Sciatic nerve (tissue), 2 donors: Measurements from ENCODE around the gene PRCC. TPM values are rescaled to one million over a fixed set of nuclear protein-coding genes. Genes with fewer than 3 reads are reported as not detected.
A peak's percentile ranks its signal among the peaks of the same experiment; 100 is the strongest.

Experiments
- ATAC-seq: fragments of 200-7000 bp; cut with Tn5 transposase; one replicate; pipeline ENCODE4 v1.9.1; 2020; ENCODE audit warnings: mild to moderate bottlenecking, moderate library complexity
- DNase-seq: peaks from one replicate; pipeline ENCODE4 v3.0.0-alpha.2; 2020; ENCODE audit warnings: low spot score
- intact Hi-C: fragments of 100-400 bp; cut with DNase I; formaldehyde crosslinking; loops from one replicate; pipeline ENCODE4 v1.14.2; 2022
- total RNA-seq: library from RNA; stranded (reverse); fragmentation: NEBNext Ultra II Directional; extraction: Animal tissue kit (Norgen Biotek cat#: 25700); gene quantifications from one replicate; pipeline ENCODE4 v1.2.1, GENCODE V29; 2021
- donor health status: DM: no; HTN: no; CAD: no.
- donor health status: DM: no; HTN: no; CAD: no.

The PRCC gene
- total RNA-seq, 1 donor from 2014 or later: 52.8 TPM

GRCh38 chr1:156847591-156848460 is 80.5 kb downstream of the PRCC start:
- ATAC-seq (no peak), DNase-seq (no peak)
- intact Hi-C loops: no loop called here

GRCh38 chr1:156848461-156849150 is 81.3 kb downstream of the PRCC start:
- intact Hi-C loops: no loop called here
- no peak for DNase-seq
- peak; percentile 36 for ATAC-seq

DNA sequence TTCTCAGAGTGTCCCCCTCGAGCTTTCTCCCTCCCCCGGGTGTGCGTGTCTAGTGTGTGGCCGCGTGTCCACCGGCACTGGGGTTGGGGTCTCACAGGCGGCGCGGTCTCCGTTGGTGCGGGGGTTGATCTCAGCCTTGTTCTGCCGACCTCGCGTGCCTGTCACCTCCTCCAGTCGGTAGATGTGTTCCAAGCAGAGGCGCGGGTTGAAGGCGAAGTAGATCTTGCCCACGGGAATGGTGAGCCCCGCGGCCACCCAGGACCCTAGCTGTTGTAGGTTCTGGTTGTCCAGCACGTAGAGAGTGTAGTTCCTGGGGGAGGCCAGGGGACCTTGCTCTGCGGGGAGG is 81.8 kb downstream of the PRCC start:
- ATAC-seq (no peak), DNase-seq (no peak)
- intact Hi-C loops: no loop called here

Other genes with a start within 250 kb of the PRCC start
- 0.76 TPM for gene IQGAP3, start 195.0 kb upstream of the PRCC start, total RNA-seq
- not detected for gene TTC24, start 187.8 kb upstream of the PRCC start, total RNA-seq
- gene NAXE, start 175.8 kb upstream of the PRCC start, total RNA-seq: 47.3 TPM
- 19.7 TPM for gene GPATCH4, start 166.1 kb upstream of the PRCC start, total RNA-seq
- 5.5 TPM for gene HAPLN2, start 148.1 kb upstream of the PRCC start, total RNA-seq
- 0.27 TPM for gene BCAN, start 125.4 kb upstream of the PRCC start, total RNA-seq
- gene NES, start 90.1 kb upstream of the PRCC start, total RNA-seq: 126 TPM
- gene CRABP2, start 62.0 kb upstream of the PRCC start, total RNA-seq: 40.0 TPM
- gene METTL25B, start 39.1 kb upstream of the PRCC start, total RNA-seq: 35.9 TPM
- gene ISG20L2, start 38.8 kb upstream of the PRCC start, total RNA-seq: 19.4 TPM
- gene MRPL24, start 26.4 kb upstream of the PRCC start, total RNA-seq: 59.5 TPM
- 112 TPM for gene HDGF, start 15.9 kb upstream of the PRCC start, total RNA-seq
- gene SH2D2A, start 49.3 kb downstream of the PRCC start, total RNA-seq: 1.6 TPM
- gene INSRR, start 91.6 kb downstream of the PRCC start, total RNA-seq: 0.40 TPM
- gene NTRK1, start 93.3 kb downstream of the PRCC start, total RNA-seq: 1.8 TPM
- gene PEAR1, start 126.2 kb downstream of the PRCC start, total RNA-seq: 74.7 TPM
- gene LRRC71, start 153.1 kb downstream of the PRCC start, total RNA-seq: 2.5 TPM